T-helper 2 cell treated with Interferon-gamma antibody and Interleukin-4, amounts not matched to agents 5 μg/mL and 100 μg/mL, for 36 hours (primary cell): ENCODE data around the gene SUPT3H.
A peak's percentile ranks its signal among the peaks of the same experiment; 100 is the strongest.

Experiments
- DNase-seq: peaks from one replicate; pipeline ENCODE4 v3.0.0; 2021; ENCODE audit warnings: low spot score
- H3K27ac Mint-ChIP-seq: one replicate; pipeline ENCODE4 v1.8.0; 2021; ENCODE audit warnings: mild to moderate bottlenecking, mixed read lengths
- H3K27me3 Mint-ChIP-seq: one replicate; pipeline ENCODE4 v1.8.0; 2021; ENCODE audit warnings: low read depth, mixed read lengths
- H3K36me3 Mint-ChIP-seq: one replicate; pipeline ENCODE4 v1.8.0; 2021; ENCODE audit warnings: low read depth, mixed read lengths
- H3K4me1 Mint-ChIP-seq: one replicate; pipeline ENCODE4 v1.8.0; 2021; ENCODE audit warnings: low read depth, mixed read lengths
- H3K4me3 Mint-ChIP-seq: one replicate; pipeline ENCODE4 v1.8.0; 2022; ENCODE audit warnings: mild to moderate bottlenecking, moderate library complexity, mixed read lengths
- H3K9me3 Mint-ChIP-seq: one replicate; pipeline ENCODE4 v1.8.0; 2021; ENCODE audit warnings: mixed read lengths

The SUPT3H gene

GRCh38 chr6:45375449-45375848 is 2.3 kb downstream of the SUPT3H start:
- DNase-seq: no peak
- peaks cover 36% of the 10 kb centered on the region for H3K4me1 Mint-ChIP-seq
- peak overlapping the region; percentile 49 for H3K4me3 Mint-ChIP-seq
- peak overlapping the region; percentile 73 for H3K27ac Mint-ChIP-seq
- no peaks in the 10 kb centered on the region for H3K27me3 Mint-ChIP-seq
- H3K9me3 Mint-ChIP-seq: no peaks in the 10 kb centered on the region
- peaks cover 2% of the 10 kb centered on the region for H3K36me3 Mint-ChIP-seq

- Mint-ChIP-seq H3K27me3 (no peaks in the 10 kb centered on the region), H3K4me3 (no peak overlapping the region), H3K4me1 (peaks cover 41% of the 10 kb centered on the region), H3K36me3 (peaks cover 12% of the 10 kb centered on the region), H3K27ac (no peak overlapping the region), H3K9me3 (no peaks in the 10 kb centered on the region)
- no peak for DNase-seq
Observed at GRCh38 chr6:45371924-45372573, 5.7 kb downstream of the SUPT3H start.

- no peaks in the 10 kb centered on the region for H3K9me3 Mint-ChIP-seq
- H3K36me3 Mint-ChIP-seq: peaks cover 10% of the 10 kb centered on the region
- H3K4me1 Mint-ChIP-seq: peaks cover 33% of the 10 kb centered on the region
- H3K27me3 Mint-ChIP-seq: no peaks in the 10 kb centered on the region
- peak overlapping the region; percentile 34 for H3K27ac Mint-ChIP-seq
- no peak for DNase-seq
- H3K4me3 Mint-ChIP-seq: no peak overlapping the region
Observed at GRCh38 chr6:45369870-45370269, 7.9 kb downstream of the SUPT3H start.

- Mint-ChIP-seq H3K27ac (no peak overlapping the region), H3K36me3 (peaks cover 10% of the 10 kb centered on the region)
- no peak for DNase-seq
Observed at GRCh38 chr6:45367999-45368398, 9.7 kb downstream of the SUPT3H start.

GRCh38 chr6:45366534-45366933 is 11.2 kb downstream of the SUPT3H start:
- no peaks in the 10 kb centered on the region for H3K9me3 Mint-ChIP-seq
- no peak overlapping the region for H3K4me3 Mint-ChIP-seq

More at GRCh38 chr6:45367999-45368398, 9.7 kb downstream of the SUPT3H start:
- H3K27me3 Mint-ChIP-seq: no peaks in the 10 kb centered on the region
- no peak overlapping the region for H3K4me3 Mint-ChIP-seq
- peaks cover 34% of the 10 kb centered on the region for H3K4me1 Mint-ChIP-seq
- no peaks in the 10 kb centered on the region for H3K9me3 Mint-ChIP-seq

GRCh38 chr6:45365036-45365435 is 12.7 kb downstream of the SUPT3H start:
- Mint-ChIP-seq H3K4me3 (no peak overlapping the region), H3K27me3 (no peaks in the 10 kb centered on the region), H3K4me1 (peaks cover 25% of the 10 kb centered on the region), H3K27ac (no peak overlapping the region), H3K9me3 (no peaks in the 10 kb centered on the region), H3K36me3 (peaks cover 13% of the 10 kb centered on the region)
- no peak for DNase-seq

More at GRCh38 chr6:45366534-45366933, 11.2 kb downstream of the SUPT3H start:
- peaks cover 32% of the 10 kb centered on the region for H3K4me1 Mint-ChIP-seq
- no peak for DNase-seq
- peaks cover 14% of the 10 kb centered on the region for H3K36me3 Mint-ChIP-seq
- H3K27me3 Mint-ChIP-seq: no peaks in the 10 kb centered on the region
- H3K27ac Mint-ChIP-seq: no peak overlapping the region

- no peak overlapping the region for H3K4me3 Mint-ChIP-seq
- no peak for DNase-seq
- H3K27me3 Mint-ChIP-seq: no peaks in the 10 kb centered on the region
- no peaks in the 10 kb centered on the region for H3K9me3 Mint-ChIP-seq
- no peak overlapping the region for H3K27ac Mint-ChIP-seq
- peaks cover 20% of the 10 kb centered on the region for H3K4me1 Mint-ChIP-seq
- peaks cover 11% of the 10 kb centered on the region for H3K36me3 Mint-ChIP-seq
Observed at GRCh38 chr6:45364466-45364865, 13.3 kb downstream of the SUPT3H start.

- DNase-seq: no peak
- peaks cover 17% of the 10 kb centered on the region for H3K36me3 Mint-ChIP-seq
- peaks cover 23% of the 10 kb centered on the region for H3K4me1 Mint-ChIP-seq
- no peaks in the 10 kb centered on the region for H3K27me3 Mint-ChIP-seq
- H3K4me3 Mint-ChIP-seq: no peak overlapping the region
- no peak overlapping the region for H3K27ac Mint-ChIP-seq
- H3K9me3 Mint-ChIP-seq: no peaks in the 10 kb centered on the region
Observed at GRCh38 chr6:45353654-45354053, 24.1 kb downstream of the SUPT3H start.

- no peak for DNase-seq
- Mint-ChIP-seq H3K27me3 (no peaks in the 10 kb centered on the region), H3K4me3 (no peak overlapping the region), H3K4me1 (peaks cover 23% of the 10 kb centered on the region), H3K36me3 (peaks cover 11% of the 10 kb centered on the region), H3K27ac (no peak overlapping the region), H3K9me3 (no peaks in the 10 kb centered on the region)
Observed at GRCh38 chr6:45351667-45352066, 26.1 kb downstream of the SUPT3H start.

GRCh38 chr6:45351076-45351475 is 26.7 kb downstream of the SUPT3H start:
- H3K4me1 Mint-ChIP-seq: peaks cover 23% of the 10 kb centered on the region
- peaks cover 9% of the 10 kb centered on the region for H3K36me3 Mint-ChIP-seq
- no peaks in the 10 kb centered on the region for H3K9me3 Mint-ChIP-seq
- H3K27me3 Mint-ChIP-seq: no peaks in the 10 kb centered on the region
- no peak for DNase-seq
- H3K27ac Mint-ChIP-seq: no peak overlapping the region
- H3K4me3 Mint-ChIP-seq: no peak overlapping the region

GRCh38 chr6:45350186-45350710 is 27.5 kb downstream of the SUPT3H start:
- Mint-ChIP-seq H3K36me3 (peaks cover 9% of the 10 kb centered on the region), H3K27me3 (no peaks in the 10 kb centered on the region), H3K4me3 (no peak overlapping the region), H3K27ac (no peak overlapping the region), H3K4me1 (peaks cover 23% of the 10 kb centered on the region), H3K9me3 (no peaks in the 10 kb centered on the region)
- no peak for DNase-seq

GRCh38 chr6:45344900-45345299 is 32.8 kb downstream of the SUPT3H start:
- H3K36me3 Mint-ChIP-seq: peaks cover 6% of the 10 kb centered on the region
- no peaks in the 10 kb centered on the region for H3K9me3 Mint-ChIP-seq
- no peak overlapping the region for H3K4me3 Mint-ChIP-seq
- H3K27ac Mint-ChIP-seq: no peak overlapping the region
- DNase-seq: no peak
- H3K4me1 Mint-ChIP-seq: peaks cover 13% of the 10 kb centered on the region
- H3K27me3 Mint-ChIP-seq: no peaks in the 10 kb centered on the region

GRCh38 chr6:45328523-45328922 is 49.2 kb downstream of the SUPT3H start:
- H3K4me3 Mint-ChIP-seq: peak overlapping the region; percentile 70
- H3K36me3 Mint-ChIP-seq: peaks cover 3% of the 10 kb centered on the region
- peak overlapping the region; percentile 67 for H3K27ac Mint-ChIP-seq
- H3K9me3 Mint-ChIP-seq: no peaks in the 10 kb centered on the region
- peaks cover 41% of the 10 kb centered on the region for H3K4me1 Mint-ChIP-seq
- no peaks in the 10 kb centered on the region for H3K27me3 Mint-ChIP-seq
- no peak for DNase-seq

- no peak for DNase-seq
- Mint-ChIP-seq H3K4me3 (peak within 1 kb of the TSS; percentile 70), H3K4me1 (peaks cover 46% of the 10 kb centered on the region), H3K27ac (peak within 1 kb of the TSS; percentile 67), H3K36me3 (peaks cover 3% of the 10 kb centered on the region), H3K9me3 (no peaks in the 10 kb centered on the region), H3K27me3 (no peaks in the 10 kb centered on the region)
Observed at GRCh38 chr6:45327956-45328522, 49.7 kb downstream of the SUPT3H start, which contains the start of gene RUNX2. TSS of gene RUNX2 (plus strand) at chr6:45328330. CDS start at chr6:45328727, 397 bp downstream.
